Activated CD8-positive, alpha-beta T cell treated with anti-CD3 and anti-CD28 coated beads for 36 hours (primary cell): ENCODE results near the gene DECR2. TPM values are rescaled to one million over a fixed set of nuclear protein-coding genes. Genes with fewer than 3 reads are reported as not detected.
A peak's percentile ranks its signal among the peaks of the same experiment; 100 is the strongest.

Experiments used
- ATAC-seq: fragments of 200-7000 bp; cut with Tn5 transposase; one replicate; pipeline ENCODE4 v1.10.0; 2021; ENCODE audit warnings: mild to moderate bottlenecking, moderate library complexity
- CTCF ChIA-PET: fragments of 350-600 bp; sonication (Branson Sonifier 250); formaldehyde crosslinking; loops from one replicate; lab custom pipeline; 2021; ENCODE audit warnings: antibody characterized with exemption; lab: Charles Lee
- POLR2A ChIA-PET: fragments of 350-600 bp; sonication (Branson Sonifier 250); formaldehyde crosslinking; loops from one replicate; lab custom pipeline; 2021; ENCODE audit warnings: antibody characterized with exemption; lab: Charles Lee
- DNase-seq: peaks from one replicate; pipeline ENCODE4 v3.0.0-alpha.2; 2020
- H3K27ac Mint-ChIP-seq: one replicate; pipeline ENCODE4 v1.8.0; 2021; ENCODE audit warnings: mild to moderate bottlenecking, mixed read lengths
- H3K27me3 Mint-ChIP-seq: one replicate; pipeline ENCODE4 v1.8.0; 2021; ENCODE audit warnings: mixed read lengths
- H3K36me3 Mint-ChIP-seq: one replicate; pipeline ENCODE4 v1.8.0; 2021; ENCODE audit warnings: low read depth, mixed read lengths
- H3K4me1 Mint-ChIP-seq: one replicate; pipeline ENCODE4 v1.8.0; 2021; ENCODE audit warnings: low read depth, mixed read lengths
- H3K4me3 Mint-ChIP-seq: one replicate; pipeline ENCODE4 v1.8.0; 2021; ENCODE audit warnings: mild to moderate bottlenecking, moderate library complexity, mixed read lengths
- H3K9me3 Mint-ChIP-seq: one replicate; pipeline ENCODE4 v1.8.0; 2021; ENCODE audit warnings: mixed read lengths
- intact Hi-C: fragments of 100-400 bp; cut with micrococcal nuclease; formaldehyde crosslinking; loops from one replicate; pipeline ENCODE4 v1.10.0; 2022
- total RNA-seq, 2 experiments: library from RNA; stranded (reverse); gene quantifications; one replicate each; pipeline ENCODE4 v1.2.3, GENCODE V29; 2021
- TF ChIP-seq, protein P1 (sequence below): fragments of 200-600 bp; IDR thresholded peaks from one replicate; pipeline ENCODE4 v1.8.0; 2022; ENCODE audit warnings: antibody characterized with exemption, mild to moderate bottlenecking

The DECR2 gene
- total RNA-seq, 2 experiments from 2014 or later = 9.7 to 10.0 TPM

DNA sequence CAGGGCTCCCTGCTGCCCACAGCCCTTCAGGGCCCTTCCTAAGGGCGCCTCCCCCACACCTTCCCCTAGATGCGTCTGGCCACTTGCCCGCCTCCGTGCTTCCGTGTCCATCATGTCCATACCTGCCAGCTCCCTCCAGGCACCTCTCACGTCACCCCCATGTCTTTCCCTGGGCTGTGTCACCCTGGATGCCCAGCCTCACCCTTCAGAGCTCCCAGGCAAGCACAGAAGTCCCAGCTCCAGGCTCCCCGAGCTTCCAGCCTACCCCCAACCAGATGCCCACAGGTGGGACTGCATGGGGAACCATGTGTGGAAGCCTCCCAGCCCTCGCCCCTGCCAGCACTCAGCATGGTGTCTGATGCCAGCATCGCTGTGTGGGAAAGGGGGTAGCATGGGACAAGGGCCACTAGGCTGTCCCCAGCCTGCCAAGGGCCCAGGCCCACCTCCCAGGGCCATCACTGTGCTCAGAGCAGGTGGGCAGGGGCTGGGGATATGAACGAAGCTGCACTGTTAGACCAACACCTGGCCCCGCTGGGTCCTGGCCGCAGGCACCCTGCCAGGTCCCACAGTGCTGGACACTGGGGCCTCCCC lies 47.3 kb upstream of the DECR2 start:
- peak overlapping the region; percentile 36 for H3K27ac Mint-ChIP-seq
- no peaks in the 10 kb centered on the region for H3K9me3 Mint-ChIP-seq
- ChIA-PET CTCF (interaction anchor here (1.1 kb wide), 1 partner anchor 100 kb away, joined by 3 read pairs; no protein-coding TSS in a partner anchor), POLR2A (interaction anchor here (1.0 to 1.7 kb wide), 4 partner anchors 11 to 148 kb away, joined by 3 to 6 read pairs (median 4); no protein-coding TSS in a partner anchor)
- DNase-seq (no peak), ATAC-seq (no peak)
- no peaks in the 10 kb centered on the region for H3K27me3 Mint-ChIP-seq
- H3K4me1 Mint-ChIP-seq = peaks cover 36% of the 10 kb centered on the region
- H3K36me3 Mint-ChIP-seq = peaks cover 13% of the 10 kb centered on the region
- intact Hi-C loops = loop anchor here (10.0 kb wide), 1 partner anchor 120 kb away; the partner anchor contains the start of gene FAM234A
- TF ChIP-seq, protein P1, sequence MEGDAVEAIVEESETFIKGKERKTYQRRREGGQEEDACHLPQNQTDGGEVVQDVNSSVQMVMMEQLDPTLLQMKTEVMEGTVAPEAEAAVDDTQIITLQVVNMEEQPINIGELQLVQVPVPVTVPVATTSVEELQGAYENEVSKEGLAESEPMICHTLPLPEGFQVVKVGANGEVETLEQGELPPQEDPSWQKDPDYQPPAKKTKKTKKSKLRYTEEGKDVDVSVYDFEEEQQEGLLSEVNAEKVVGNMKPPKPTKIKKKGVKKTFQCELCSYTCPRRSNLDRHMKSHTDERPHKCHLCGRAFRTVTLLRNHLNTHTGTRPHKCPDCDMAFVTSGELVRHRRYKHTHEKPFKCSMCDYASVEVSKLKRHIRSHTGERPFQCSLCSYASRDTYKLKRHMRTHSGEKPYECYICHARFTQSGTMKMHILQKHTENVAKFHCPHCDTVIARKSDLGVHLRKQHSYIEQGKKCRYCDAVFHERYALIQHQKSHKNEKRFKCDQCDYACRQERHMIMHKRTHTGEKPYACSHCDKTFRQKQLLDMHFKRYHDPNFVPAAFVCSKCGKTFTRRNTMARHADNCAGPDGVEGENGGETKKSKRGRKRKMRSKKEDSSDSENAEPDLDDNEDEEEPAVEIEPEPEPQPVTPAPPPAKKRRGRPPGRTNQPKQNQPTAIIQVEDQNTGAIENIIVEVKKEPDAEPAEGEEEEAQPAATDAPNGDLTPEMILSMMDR = no peak
- H3K4me3 Mint-ChIP-seq = peak overlapping the region; percentile 12

DNA sequence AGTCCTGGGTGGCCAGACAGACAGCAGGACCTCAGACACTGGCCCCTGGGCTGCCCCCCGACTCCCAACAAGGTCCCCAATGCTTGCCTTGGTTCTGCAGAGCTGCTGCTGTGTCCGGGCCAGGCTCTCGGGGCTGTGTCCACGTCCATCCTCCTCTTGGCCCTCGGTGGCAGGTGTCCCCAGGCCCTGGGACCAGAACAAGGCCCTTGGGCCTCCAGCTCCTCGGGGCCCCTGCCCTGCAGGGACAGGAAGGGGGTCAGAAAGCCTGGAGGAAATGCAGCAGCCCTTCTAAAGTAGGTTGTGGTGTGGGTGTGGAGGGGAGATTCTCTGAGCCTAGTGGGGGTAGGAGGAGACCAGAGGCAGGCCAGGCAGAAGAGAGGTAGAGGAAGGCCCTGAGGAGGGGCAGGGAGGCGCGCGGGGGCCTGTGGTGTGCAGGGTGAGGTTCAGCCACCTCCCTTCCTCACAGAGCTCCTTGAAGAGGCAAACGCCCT lies 46.7 kb upstream of the DECR2 start:
- ATAC-seq (no peak), DNase-seq (peak; percentile 59)
- Mint-ChIP-seq H3K4me1 (peaks cover 30% of the 10 kb centered on the region), H3K36me3 (peaks cover 10% of the 10 kb centered on the region), H3K4me3 (peak overlapping the region; percentile 40), H3K27ac (peak overlapping the region; percentile 83), H3K27me3 (no peaks in the 10 kb centered on the region), H3K9me3 (no peaks in the 10 kb centered on the region)
- CTCF ChIA-PET = interaction anchor here (1.0 kb wide), 2 partner anchors 238 to 248 kb away, joined by 3 read pairs; no protein-coding TSS in a partner anchor
- POLR2A ChIA-PET = interaction anchor here (1.0 to 1.3 kb wide), 3 partner anchors 10 to 149 kb away, joined by 3 to 5 read pairs (median 3); no protein-coding TSS in a partner anchor
- TF ChIP-seq, protein P1 = no peak
- intact Hi-C loops = loop anchor here (10.0 kb wide), 1 partner anchor 120 kb away; the partner anchor contains the start of gene FAM234A

GRCh38 chr16:356741-357140 lies 44.9 kb upstream of the DECR2 start:
- TF ChIP-seq, protein P1 = no peak
- DNase-seq (no peak), ATAC-seq (no peak)
- no peaks in the 10 kb centered on the region for H3K27me3 Mint-ChIP-seq
- intact Hi-C loops = loop anchor here (10.0 kb wide), 1 partner anchor 122 kb away; the partner anchor contains the start of gene FAM234A
- POLR2A ChIA-PET = no interaction called here
- no peaks in the 10 kb centered on the region for H3K36me3 Mint-ChIP-seq
- CTCF ChIA-PET = interaction anchor here (0.9 to 1.8 kb wide), 3 partner anchors 239 to 291 kb away, joined by 3 to 6 read pairs (median 5); no protein-coding TSS in a partner anchor
- no peaks in the 10 kb centered on the region for H3K9me3 Mint-ChIP-seq
- H3K27ac Mint-ChIP-seq = no peak overlapping the region
- H3K4me1 Mint-ChIP-seq = peaks cover 19% of the 10 kb centered on the region
- H3K4me3 Mint-ChIP-seq = no peak overlapping the region

- Mint-ChIP-seq H3K36me3 (no peaks in the 10 kb centered on the region), H3K27ac (no peak overlapping the region), H3K4me1 (peaks cover 16% of the 10 kb centered on the region), H3K4me3 (no peak overlapping the region), H3K27me3 (no peaks in the 10 kb centered on the region), H3K9me3 (no peaks in the 10 kb centered on the region)
- TF ChIP-seq, protein P1 = no peak
- DNase-seq (no peak), ATAC-seq (no peak)
- intact Hi-C loops = loop anchor here (10.0 kb wide), 1 partner anchor 124 kb away; the partner anchor contains the start of gene FAM234A
- POLR2A ChIA-PET = no interaction called here
- CTCF ChIA-PET = no interaction called here
Observed at GRCh38 chr16:359067-359763, 42.5 kb upstream of the DECR2 start.
